GM18519 (cell line): ENCODE results near the gene ZPLD1.

ENCODE experiments used
- ATAC-seq: cut with Tn5 transposase; IDR thresholded peaks from one replicate; pipeline ENCODE4 v1.9.1; 2021; ENCODE audit warnings: mild to moderate bottlenecking, moderate library complexity; ENCODE audit not compliant: unreplicated experiment, low FRiP score

The ZPLD1 gene

DNA sequence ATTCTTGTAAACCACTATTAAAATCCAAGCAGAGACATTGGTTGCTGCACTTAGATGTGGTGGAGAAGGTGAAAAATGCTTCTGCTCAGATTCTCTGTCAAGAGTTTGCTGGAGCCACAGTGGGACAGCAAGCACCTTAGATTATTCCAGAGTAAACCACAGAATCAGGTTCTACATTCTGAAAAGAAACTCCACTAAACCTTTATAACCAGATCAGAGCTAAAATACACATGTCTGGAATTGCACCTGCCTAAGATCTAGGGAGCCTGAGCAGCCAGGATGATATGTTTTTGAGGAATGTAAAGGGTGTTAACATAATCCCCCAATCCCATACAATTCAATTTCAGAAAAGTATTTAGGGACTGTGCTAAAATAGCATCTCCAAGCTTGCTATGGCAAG, at the start of gene ZPLD1:
TSS of gene ZPLD1 (plus strand) at position 301 of the 400 bp plus-strand sequence. CDS start 3,473 bp downstream, outside the sequence.
- ATAC-seq, result no peak

DNA sequence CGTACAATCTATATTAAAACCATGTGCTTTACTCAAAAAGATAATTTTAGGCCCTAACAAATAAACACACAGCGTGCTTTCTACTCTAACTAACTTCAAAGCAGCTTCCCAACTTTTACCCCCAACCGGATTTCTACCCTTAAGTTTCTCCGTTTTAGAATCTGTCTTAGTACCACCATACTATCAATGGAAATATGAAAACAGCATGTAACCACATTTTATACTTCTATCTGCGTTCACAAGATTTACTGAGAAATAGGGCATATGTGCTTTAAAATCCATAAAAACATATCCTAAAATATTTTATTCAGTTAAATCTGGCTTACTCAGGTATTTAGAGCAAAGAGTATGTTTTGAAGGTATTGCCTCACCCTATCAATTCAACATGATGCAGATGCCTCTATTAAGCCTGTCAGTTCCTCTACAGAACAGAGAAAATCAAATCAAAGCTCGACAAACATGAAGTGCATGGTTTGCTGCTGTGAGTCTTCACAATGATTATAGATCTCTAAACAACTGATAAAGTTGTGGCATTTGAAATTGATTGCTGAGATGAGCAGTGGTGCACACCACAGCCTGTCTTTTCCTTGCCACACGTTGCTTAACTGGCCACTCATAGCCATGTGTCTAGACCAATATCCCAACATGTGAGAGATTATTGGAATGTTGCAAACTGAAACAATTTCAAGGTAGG, 44.5 kb upstream of the ZPLD1 start:
- ATAC-seq, result no peak

DNA sequence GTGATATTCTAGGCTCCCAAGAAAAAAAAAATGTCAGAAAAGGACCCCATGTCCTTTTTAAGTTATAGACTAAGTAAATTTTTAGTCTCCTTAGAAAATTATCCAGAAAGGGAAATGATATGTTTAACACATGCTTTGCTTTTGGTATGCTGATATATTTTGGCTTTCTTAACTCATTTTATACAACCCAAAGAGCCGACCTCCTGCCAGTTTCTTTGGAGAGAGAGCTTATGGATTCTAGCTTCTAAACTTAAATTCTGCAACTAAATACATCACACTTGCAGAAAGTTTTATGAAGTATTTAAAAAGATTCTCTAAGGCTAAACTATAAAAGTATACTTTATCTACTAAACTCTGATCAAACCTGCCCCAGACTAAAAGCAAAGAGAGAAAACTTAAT, 43.9 kb upstream of the ZPLD1 start:
- ATAC-seq, result no peak

DNA sequence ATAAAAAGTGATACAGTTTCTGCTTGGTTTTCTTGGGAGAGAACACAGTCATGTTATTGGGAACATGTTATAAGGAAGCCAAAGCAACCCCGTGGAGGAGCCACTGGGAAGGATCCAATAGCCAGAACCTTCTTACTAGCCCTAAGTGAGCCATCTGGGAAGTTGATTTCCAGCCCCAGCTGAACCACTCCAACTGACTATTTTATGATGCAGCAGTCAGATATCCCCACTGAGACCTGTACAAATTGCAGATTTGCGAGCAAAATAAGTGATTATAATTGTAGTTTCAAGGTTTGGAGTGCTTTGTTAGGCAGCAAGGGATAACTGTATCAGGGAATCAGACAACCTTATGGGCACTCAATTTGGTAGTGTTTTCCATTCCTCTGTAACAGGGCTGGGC, 43.3 kb upstream of the ZPLD1 start:
- ATAC-seq, result no peak

DNA sequence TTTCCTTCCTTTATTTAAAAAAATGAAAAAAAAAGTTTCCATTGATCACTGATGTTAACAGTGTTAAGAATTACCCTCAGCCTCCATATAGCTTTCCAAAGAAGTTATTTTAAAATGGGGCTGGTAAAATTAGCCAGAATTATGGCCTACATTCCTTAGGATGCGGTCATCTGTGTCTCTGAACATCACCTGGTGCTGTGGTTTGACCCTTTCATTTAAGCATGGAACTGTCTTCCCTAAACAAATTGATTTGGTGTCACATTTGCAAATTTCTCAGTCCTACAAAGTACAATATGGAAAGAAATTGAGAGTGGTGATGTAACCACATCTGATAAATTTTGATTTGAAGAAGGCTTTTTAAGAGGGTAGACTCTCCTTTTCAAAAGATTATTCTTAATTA, 40.3 kb upstream of the ZPLD1 start:
- no peak for ATAC-seq

DNA sequence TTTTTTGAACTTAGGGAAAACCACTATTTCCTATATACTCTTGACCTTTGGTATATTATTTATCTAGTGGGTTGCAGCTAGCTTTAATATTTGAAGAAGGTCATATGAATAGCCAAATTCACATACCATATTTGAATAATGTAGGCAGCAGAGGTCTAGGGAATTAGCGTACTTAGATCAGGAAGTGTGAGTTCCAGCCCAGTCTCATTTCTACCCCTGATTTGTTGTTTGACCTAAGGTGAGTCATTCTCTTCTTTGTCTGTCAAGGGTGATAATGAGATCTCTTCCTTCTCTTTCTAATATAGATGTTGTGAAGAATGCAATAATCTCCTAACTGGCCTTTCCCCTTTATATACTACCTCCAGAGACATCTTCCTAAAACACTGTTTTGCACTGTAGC, 36.6 kb upstream of the ZPLD1 start:
- ATAC-seq, result no peak

DNA sequence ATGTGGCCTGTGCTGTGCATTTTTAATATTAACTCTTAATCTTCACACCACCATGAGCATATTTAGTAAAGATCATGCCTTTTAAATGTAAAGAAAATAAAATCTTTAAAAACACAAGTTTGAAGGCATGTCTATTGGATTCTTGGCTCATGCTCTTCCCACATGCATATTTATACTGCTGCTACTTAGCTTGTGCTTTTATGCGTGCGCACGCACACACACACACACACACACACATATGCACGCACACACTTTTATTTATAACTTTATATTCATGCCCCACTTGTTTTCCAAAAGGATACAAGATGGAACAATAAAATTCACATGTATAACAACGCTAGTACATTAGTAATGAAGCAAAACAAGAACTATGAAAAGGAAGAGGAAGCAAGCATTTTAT, 36.1 kb upstream of the ZPLD1 start:
- ATAC-seq, result no peak

DNA sequence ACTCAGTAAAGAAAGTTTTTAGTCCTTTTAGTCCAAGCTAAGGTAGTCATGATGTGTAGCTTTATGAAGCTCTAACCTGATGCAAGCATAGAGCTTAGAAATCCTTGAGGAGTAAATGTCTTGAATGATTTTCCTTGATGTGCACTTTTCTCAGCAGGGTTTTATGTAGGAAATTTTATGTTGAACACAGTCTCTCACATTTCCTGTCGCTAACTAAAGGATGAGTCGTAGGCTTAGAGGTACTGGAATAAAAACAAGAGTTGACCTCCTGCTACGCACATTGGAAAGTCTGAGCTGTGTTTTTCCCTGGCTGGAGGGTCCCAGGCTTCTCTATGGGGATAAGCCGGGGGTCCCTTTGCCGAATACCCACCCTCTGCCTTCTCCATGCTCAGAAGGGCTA, 34.7 kb upstream of the ZPLD1 start:
- no peak for ATAC-seq

DNA sequence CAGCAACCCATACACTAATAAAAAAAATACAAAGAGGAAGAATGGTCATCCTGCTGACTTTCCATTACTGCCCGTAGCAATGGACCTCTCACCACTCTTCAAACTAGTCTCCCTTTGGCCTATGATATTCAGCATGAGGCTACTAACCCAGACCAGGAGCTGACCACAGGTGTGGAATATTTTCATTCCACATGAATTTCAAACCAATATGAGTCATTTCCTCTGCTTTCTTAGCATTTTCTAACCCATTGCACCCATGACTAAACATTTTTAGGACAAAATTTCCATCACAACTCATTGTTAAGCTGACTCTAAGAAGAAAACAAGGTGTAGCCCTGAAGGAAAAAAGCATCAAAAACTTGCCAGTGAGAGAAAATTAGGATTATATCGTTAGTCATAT, 34.0 kb upstream of the ZPLD1 start:
- ATAC-seq, result no peak

DNA sequence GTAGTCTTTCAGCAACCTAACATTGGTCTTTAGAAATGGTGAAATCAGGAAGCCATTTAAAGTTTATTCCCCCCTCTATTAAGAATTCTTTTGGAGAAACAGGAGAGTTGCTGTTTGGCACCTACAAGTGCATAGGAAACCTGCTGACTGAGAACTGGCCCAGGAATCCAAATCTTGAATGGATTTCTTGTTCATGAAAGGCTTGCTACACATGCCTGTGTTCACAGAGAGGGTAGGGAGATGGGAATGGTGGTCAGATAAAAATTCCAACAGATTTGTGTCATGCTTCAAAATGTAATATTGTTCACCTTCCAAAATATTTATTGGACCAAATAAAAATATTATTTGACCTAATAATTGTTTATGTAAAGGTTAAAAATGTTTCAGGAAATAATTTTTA, 24.2 kb upstream of the ZPLD1 start:
- ATAC-seq, result no peak

DNA sequence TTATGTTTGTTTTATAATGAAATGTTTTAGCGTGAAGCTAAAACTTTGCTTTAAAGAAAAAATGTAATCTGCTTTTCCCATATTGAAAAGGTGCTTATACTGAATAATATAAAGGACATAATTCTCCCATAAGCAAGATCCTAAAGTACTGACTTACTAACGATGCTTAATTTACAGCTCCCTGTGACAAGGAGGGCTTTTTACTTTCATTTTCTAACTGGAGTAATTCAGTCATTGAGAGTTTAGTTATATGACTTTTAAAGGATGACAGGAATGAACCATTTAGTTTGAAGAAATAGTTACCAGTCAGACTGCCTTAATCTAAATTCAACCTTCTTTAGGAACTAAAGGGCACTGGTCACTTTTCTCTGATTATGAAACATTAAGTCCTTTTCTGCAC, 19.3 kb upstream of the ZPLD1 start:
- ATAC-seq, result peak; percentile 62

DNA sequence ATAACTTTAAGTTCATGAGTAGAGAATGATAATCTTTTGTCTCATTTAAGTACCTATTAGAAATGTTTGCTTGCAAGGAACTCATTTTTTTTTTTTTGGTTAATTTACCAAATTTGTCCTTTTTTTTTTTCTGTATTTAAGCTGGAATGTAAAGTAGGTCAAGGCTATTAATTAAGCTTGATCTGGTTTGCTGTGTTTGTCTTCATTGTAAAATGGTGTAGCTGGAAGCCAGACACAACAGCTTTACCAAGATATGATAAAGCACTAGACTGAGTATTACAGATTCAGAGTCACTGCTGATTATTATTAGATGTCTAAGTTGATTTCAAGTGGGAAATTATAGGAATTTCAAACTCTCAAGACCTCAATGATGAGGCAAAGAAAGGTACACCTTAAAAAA, 15.0 kb upstream of the ZPLD1 start:
- ATAC-seq, result no peak

DNA sequence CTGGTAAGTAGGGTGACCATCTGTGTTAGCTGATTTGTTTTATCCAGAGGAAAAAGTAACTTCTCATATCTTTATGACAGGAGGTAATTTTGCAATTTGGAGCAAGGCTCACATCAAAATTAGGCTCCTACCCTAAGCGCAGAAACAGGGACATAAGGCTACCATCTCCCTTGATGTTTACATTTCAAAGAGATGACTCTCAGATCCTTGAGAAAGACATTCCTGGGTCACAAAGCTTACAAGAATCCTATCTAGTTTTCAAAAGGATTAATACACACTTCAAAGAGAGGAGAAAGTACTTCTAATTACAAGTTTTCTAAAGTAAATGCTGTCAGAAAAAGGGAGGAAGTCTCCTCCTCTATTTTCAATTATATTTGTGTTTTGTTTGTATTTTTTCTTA, 7.0 kb downstream of the ZPLD1 start:
- ATAC-seq, result no peak

DNA sequence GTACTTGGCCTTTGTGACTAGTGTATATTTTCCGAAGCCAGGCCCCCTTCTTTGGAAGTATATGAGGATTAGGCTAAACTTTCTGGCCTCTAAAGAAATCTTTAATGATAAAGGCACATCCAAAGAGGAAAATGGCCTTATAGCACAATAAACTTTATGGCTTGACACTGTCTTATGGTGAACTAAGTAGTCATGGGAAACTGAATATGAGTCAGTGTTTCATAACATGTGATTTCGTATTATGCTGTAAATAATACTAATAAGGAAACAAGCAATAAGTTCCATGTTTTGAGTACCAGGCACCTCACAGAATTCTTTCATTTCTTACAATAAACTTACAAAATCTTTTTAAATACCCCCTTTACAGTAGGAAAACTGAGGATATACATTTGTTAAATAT, 8.2 kb downstream of the ZPLD1 start:
- no peak for ATAC-seq

DNA sequence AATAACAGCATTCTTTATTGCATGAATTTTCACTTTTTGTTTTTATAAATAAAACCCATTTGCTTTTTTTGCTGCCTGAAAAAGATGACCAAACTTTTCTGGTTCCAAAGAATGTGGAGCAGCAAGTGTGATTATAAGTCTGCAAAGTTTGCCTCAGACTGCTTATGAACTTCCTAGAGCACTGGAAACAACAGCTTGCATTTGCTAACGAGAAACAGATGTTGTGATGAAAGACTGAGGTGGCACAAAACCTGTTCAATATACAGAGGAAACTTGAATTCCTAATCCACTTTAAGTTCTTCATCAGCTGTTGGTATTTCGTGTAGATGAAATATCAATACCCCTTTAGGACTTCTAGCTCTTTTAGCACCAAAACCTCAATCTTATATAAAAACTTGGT, 9.3 kb downstream of the ZPLD1 start:
- no peak for ATAC-seq

DNA sequence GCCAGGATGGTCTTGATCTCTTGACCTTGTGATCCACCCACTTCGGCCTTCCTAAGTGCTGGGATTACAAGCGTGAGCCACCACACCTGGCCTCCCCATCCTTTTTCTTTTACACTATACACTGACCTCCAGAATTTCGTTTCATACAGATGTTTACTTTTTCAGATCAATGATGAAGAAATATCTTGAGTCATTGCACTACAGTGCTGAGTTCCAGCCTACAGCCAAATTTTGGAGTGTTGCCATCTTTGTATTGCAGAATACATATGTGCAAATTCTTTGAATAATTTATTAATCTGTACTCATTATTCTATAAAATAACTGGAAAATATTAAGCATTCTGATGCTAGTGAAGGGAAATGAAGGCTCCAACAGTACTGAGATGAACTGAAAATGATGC, 12.5 kb downstream of the ZPLD1 start:
- no peak for ATAC-seq

DNA sequence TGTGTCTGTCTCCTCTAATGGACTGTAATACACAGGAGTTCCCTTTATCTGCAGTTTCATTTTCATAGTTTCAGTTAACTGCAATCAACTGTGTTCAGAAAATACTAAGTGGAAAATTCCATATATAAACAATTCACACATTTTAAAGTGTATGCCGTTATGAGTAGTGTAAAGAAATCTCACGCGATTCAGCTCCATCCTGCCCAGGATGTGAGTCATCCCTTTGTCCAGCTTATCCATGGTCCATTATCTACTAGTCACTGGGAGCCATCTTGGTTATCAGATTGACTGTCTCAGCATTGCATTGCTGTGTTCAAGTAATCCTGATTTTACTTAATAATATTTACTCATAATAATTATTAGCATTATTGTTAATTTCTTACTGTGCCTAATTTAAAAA, 14.5 kb downstream of the ZPLD1 start:
- no peak for ATAC-seq

DNA sequence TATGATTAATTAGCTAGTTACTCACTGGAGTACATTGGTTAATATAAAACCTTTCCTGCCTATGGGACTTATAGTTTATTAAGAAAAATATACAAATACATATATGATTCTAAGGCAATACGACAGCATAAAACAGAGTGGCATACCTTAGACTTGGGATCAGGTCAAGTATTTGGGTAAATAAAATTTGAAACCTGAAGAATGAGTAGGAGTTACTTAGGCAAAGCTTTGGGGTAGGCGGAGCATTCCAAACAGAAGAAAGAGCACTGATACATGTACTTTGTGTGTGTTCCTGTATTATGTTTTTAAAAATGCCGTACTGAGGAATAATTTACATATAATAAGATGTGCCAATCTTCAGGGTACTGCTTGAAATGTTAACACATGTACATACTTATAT, 15.1 kb downstream of the ZPLD1 start:
- no peak for ATAC-seq

DNA sequence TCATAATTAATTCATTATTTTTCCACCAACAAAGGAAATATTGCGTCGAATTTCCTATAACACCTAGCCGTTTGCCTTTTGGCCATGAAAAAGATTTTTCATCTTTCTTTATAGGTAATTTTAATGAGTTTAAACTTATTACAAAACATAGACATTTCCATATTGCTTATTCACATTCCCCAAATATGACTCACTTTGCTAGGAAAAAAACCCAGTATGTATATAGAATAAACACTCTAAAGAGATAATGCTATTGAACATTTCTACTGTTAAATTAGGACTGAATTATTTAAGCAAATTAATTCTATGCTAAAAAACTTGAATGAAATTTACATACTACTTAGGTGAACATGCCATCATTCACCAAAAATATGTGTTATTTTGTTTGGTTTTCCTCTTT, 16.2 kb downstream of the ZPLD1 start:
- ATAC-seq, result no peak

DNA sequence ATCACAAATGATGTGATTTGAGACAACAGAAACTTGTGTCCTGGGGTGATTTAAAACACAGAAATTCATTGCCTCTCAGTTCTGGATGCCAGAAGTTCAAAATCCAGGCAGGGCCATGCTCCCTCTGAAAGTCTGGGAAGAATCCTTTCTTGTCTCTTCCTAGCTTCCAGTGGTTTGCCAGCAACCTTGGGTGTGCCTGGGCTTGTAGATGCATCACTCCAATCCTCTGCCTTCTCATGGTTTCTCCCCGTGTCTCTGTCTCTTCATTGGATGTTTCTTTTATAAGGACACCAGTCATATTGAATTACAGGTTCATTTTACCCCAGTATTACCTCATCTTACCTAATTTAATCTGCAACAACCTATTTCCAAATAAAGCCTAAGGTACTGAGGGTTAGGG, 16.7 kb downstream of the ZPLD1 start:
- no peak for ATAC-seq

DNA sequence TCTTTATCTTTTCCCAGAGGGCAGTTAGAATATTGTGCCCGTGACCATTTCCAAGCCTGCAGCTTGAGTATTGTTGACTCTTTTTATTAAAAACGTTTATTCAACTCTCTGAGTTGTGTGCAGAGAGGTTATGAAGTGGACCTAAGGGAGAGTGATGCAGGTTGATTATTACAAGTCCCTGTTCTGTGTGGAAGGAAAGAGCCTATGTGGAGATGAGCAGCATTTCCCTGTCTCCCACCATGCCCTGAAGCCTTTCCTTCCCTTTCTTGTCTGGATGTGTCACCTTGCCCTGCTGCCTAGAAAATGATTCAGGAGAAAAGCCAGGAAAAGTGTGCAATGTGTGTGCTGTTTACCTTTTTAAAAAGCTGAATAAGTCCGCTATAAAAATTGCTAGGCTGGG, 19.4 kb downstream of the ZPLD1 start:
- ATAC-seq, result no peak

DNA sequence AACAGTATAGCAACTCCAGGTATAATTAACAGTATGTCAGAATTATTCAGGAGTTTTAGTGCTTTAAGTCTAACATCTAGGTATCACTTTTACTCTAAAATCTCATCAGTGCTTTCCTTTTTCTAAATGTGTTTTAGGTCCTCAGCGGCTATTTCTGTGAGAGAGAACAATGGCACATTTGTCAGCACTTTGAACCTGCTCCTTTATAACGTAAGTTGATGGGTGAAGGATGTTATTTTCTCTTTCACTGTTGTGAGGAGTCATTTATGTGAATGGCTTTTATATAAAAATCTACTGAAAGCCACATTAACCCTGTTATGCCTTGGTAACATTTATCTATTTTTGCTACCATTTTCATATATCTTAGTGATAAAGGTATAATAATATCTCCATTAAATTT, 22.8 kb downstream of the ZPLD1 start:
- no peak for ATAC-seq

DNA sequence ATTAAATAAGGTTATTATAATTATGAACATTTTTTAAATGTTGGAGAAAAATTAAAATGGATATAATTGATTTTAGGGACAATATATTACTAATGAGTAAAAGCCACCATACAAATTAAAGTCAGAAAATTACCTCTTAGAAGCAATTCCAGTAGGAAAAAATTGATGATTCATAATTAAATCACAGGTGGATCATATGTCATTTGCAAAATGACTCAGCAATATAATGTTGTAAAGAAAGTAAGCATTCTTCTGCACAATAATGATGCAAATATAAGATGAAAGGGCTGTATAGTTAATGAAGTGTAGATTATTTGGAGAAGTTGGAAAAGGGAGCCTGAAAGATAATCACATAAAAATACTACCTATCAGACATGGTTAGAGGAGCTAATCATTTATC, 25.8 kb downstream of the ZPLD1 start:
- ATAC-seq, result no peak
